Measurements from ENCODE around the gene MCHR1. TPM values are rescaled to one million over a fixed set of nuclear protein-coding genes. Genes with fewer than 3 reads are reported as not detected.

The MCHR1 gene
- total RNA-seq, 4 donors from 2014 or later, result 0.27 to 0.40 TPM; not detected in 2

DNA sequence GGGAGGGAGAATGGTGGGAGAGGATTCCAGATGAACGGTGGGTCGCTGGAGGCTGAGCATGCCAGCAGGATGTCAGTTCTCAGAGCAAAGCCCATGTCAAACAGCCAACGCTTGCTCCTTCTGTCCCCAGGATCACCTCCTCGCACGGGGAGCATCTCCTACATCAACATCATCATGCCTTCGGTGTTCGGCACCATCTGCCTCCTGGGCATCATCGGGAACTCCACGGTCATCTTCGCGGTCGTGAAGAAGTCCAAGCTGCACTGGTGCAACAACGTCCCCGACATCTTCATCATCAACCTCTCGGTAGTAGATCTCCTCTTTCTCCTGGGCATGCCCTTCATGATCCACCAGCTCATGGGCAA, 1.5 kb downstream of the MCHR1 start:
- H3K9me3 ChIP-seq, result no peaks in the 10 kb centered on the region
- WGBS, 2 donors (ENCODE audit: low coverage in 1 of 2), result 58 to 92% methylated on average over 2 to 14 of the region's 15 CpGs
- H3K4me3 ChIP-seq, result no peak overlapping the region
- TF ChIP-seq CTCF (IDR thresholded peaks at IDR 0.05) (no peak), POLR2A (IDR thresholded peaks at IDR 0.05) (no peak), POLR2AphosphoS5 (IDR thresholded peaks at IDR 0.05) (no peak), EP300 (IDR thresholded peaks at IDR 0.05) (no peak)
- no peak overlapping the region for H3K27ac ChIP-seq
- peaks cover 21% of the 10 kb centered on the region for H3K27me3 ChIP-seq
- peaks cover 0 to 24% (median 12%) of the 10 kb centered on the region in 3 donors for H3K4me1 ChIP-seq
- no peaks in the 10 kb centered on the region for H3K36me3 ChIP-seq
- ATAC-seq, result no peak

GRCh38 chr22:40681451-40681850, 2.2 kb downstream of the MCHR1 start:
- Histone ChIP-seq H3K4me3 (no peak overlapping the region), H3K27ac (no peak overlapping the region), H3K36me3 (no peaks in the 10 kb centered on the region), H3K27me3 (peaks cover 21% of the 10 kb centered on the region), H3K4me1 (peaks cover 0 to 24% (median 12%) of the 10 kb centered on the region in 3 donors), H3K9me3 (no peaks in the 10 kb centered on the region)
- no peak for TF ChIP-seq POLR2AphosphoS5 (IDR thresholded peaks at IDR 0.05)
- TF ChIP-seq EP300 (IDR thresholded peaks at IDR 0.05), result no peak
- no peak for TF ChIP-seq POLR2A (IDR thresholded peaks at IDR 0.05)
- no peak for TF ChIP-seq CTCF (IDR thresholded peaks at IDR 0.05)
- no peak for ATAC-seq
- WGBS, 2 donors (ENCODE audit: low coverage in 1 of 2), result 100% methylated on average over 4 of the region's 19 CpGs; no CpG with 5 or more reads in 1 of the 2 donors

DNA sequence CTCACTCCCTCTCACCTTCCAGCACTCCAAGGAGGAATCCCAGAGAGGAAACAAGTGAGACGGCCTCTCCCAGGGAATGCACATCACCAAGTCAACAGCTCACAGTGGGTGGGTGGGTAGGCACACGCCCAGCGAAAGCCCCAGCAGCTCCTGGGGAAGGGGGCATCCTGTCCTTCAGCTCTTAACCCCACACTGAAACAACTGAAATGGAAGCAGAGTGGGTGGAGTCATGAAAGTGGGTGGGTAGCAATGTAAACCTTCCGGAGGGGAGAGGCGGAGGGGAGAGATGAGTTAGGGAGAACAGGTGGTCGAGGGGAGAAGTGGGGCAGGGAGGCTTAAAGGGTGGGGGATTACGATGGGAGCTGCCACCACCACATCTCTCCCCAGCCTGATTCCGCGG, 5.4 kb downstream of the MCHR1 start:
- no peaks in the 10 kb centered on the region for H3K9me3 ChIP-seq
- H3K27me3 ChIP-seq, result peaks cover 6% of the 10 kb centered on the region
- no peak for TF ChIP-seq EP300 (IDR thresholded peaks at IDR 0.05)
- 42 to 46% methylated on average over 6 of the region's 9 CpGs for WGBS, 2 donors (ENCODE audit: low coverage in 1 of 2)
- ATAC-seq, result no peak
- H3K27ac ChIP-seq, result no peak overlapping the region
- no peak overlapping the region for H3K4me3 ChIP-seq
- peaks cover 0 to 15% (median 6%) of the 10 kb centered on the region in 3 donors for H3K4me1 ChIP-seq
- no peaks in the 10 kb centered on the region for H3K36me3 ChIP-seq

GRCh38 chr22:40685406-40685805, 6.1 kb downstream of the MCHR1 start:
- Histone ChIP-seq H3K4me3 (no peak overlapping the region), H3K27ac (no peak overlapping the region), H3K27me3 (peaks cover 4% of the 10 kb centered on the region), H3K4me1 (peaks cover 0 to 8% (median 5%) of the 10 kb centered on the region in 3 donors), H3K36me3 (no peaks in the 10 kb centered on the region), H3K9me3 (no peaks in the 10 kb centered on the region)
- no peak for ATAC-seq
- TF ChIP-seq POLR2A (IDR thresholded peaks at IDR 0.05) (no peak), CTCF (IDR thresholded peaks at IDR 0.05) (no peak), EP300 (IDR thresholded peaks at IDR 0.05) (no peak), POLR2AphosphoS5 (IDR thresholded peaks at IDR 0.05) (no peak)
- WGBS, 2 donors (ENCODE audit: low coverage in 1 of 2), result 96 to 100% methylated on average over 1 to 3 of the region's 3 CpGs

GRCh38 chr22:40687706-40688105, 8.4 kb downstream of the MCHR1 start:
- 77 to 80% methylated on average over 2 of the region's 2 CpGs for WGBS, 2 donors (ENCODE audit: low coverage in 1 of 2)

More at GRCh38 chr22:40687706-40688105, 8.4 kb downstream of the MCHR1 start:
- Histone ChIP-seq H3K4me3 (no peak overlapping the region), H3K36me3 (no peaks in the 10 kb centered on the region), H3K27me3 (peaks cover 4% of the 10 kb centered on the region), H3K9me3 (no peaks in the 10 kb centered on the region), H3K4me1 (peaks cover 0 to 5% (median 3%) of the 10 kb centered on the region in 3 donors), H3K27ac (no peak overlapping the region)
- no peak for ATAC-seq
- no peak for TF ChIP-seq POLR2AphosphoS5 (IDR thresholded peaks at IDR 0.05)
- no peak for TF ChIP-seq EP300 (IDR thresholded peaks at IDR 0.05)
- no peak for TF ChIP-seq POLR2A (IDR thresholded peaks at IDR 0.05)
- TF ChIP-seq CTCF (IDR thresholded peaks at IDR 0.05), result no peak
